HepG2 (cell line): ENCODE results near the gene RITA1. TPM values are rescaled to one million over a fixed set of nuclear protein-coding genes. Genes with fewer than 3 reads are reported as not detected.

ENCODE experiments used
- ATAC-seq: fragments of 200-7000 bp; cut with Tn5 transposase; 3 replicates; pipeline ENCODE4 v1.9.1; 2020; ENCODE audit warnings: mild to moderate bottlenecking, moderate library complexity
- BruUV-seq: library from RNA; stranded (reverse); fragments of 400-500 nt; replicated peaks from 2 replicates; lab custom pipeline; 2021; lab: Mats Ljungman, UMichigan
- CTCF ChIA-PET: fragments of 300-600 bp; formaldehyde crosslinking; extraction: SDS; loops from one replicate; lab custom pipeline; 2021; ENCODE audit warnings: low total read pairs, inconsistent platforms, low intra/inter-chr PET ratio; lab: Yijun Ruan, JAX
- POLR2A ChIA-PET: fragments of 350-600 bp; sonication (Branson Sonifier 250); formaldehyde crosslinking; loops from one replicate; lab custom pipeline; 2020; ENCODE audit warnings: antibody characterized with exemption, inconsistent platforms; lab: Yijun Ruan, JAX
- DNase-seq: peaks from one replicate; pipeline ENCODE4 v3.0.0-alpha.2; 2015; ENCODE audit warnings: low spot score
- FAIRE-seq: peaks from 3 replicates; lab custom pipeline; 2011; peaks lifted over from hg19 to GRCh38; lab: Jason Lieb, UNC
- H2AFZ ChIP-seq: one replicate; pipeline ENCODE4 v1.6.1; 2011; ENCODE audit warnings: low read length, inconsistent platforms
- H3K27ac ChIP-seq: fragments of 300-600 bp; 3 replicates; pipeline ENCODE4 v1.8.0; 2011; ENCODE audit warnings: mixed run types, mild to moderate bottlenecking, mixed read lengths, low read length, inconsistent platforms; ENCODE audit not compliant: insufficient read depth; ENCODE audit errors: extremely low read length
- H3K27me3 ChIP-seq, 2 experiments: fragments of 200-600 bp in 1 of 2; 2 replicates in 1 of 2; 3 replicates in 1 of 2; pipeline versions ENCODE4 v1.6.0 to v1.8.0; 2011; ENCODE audit warnings: low read length in 2 of 2, mild to moderate bottlenecking in 2 of 2, moderate library complexity in 2 of 2, inconsistent platforms in 1 of 2; ENCODE audit not compliant: insufficient read depth in 2 of 2, control insufficient read depth in 1 of 2
- H3K36me3 ChIP-seq, 2 experiments: fragments of 200-600 bp in 1 of 2; replicated peaks in 1 of 2; 2 replicates in 1 of 2; 3 replicates in 1 of 2; pipeline versions ENCODE4 v1.5.1 to v1.8.0; 2011; ENCODE audit warnings: low read length in 2 of 2, inconsistent platforms in 1 of 2; ENCODE audit not compliant: insufficient read depth in 2 of 2, control insufficient read depth in 1 of 2
- H3K4me1 ChIP-seq: 2 replicates; pipeline ENCODE4 v1.5.1; 2012; ENCODE audit warnings: low read length, inconsistent platforms; ENCODE audit not compliant: insufficient read depth
- H3K4me2 ChIP-seq: 2 replicates; pipeline ENCODE4 v1.6.0; 2011; ENCODE audit warnings: low read depth, low read length, inconsistent platforms
- H3K4me3 ChIP-seq, 3 experiments: fragments of 200-600 bp in 1 of 3; sonication (generic), shearing (Covaris generic) in 1 of 3; replicated peaks in 1 of 3; 2 replicates each; pipeline ENCODE4 v1.5.1; 2011 to 2016; ENCODE audit warnings: low read length in 3 of 3, inconsistent platforms in 2 of 3, low read depth in 2 of 3, mild to moderate bottlenecking in 2 of 3, control low read depth in 1 of 3, mixed read lengths in 1 of 3; ENCODE audit not compliant: insufficient read depth in 1 of 3
- H3K79me2 ChIP-seq: one replicate; pipeline ENCODE4 v1.6.1; 2011; ENCODE audit warnings: low read length, inconsistent platforms; ENCODE audit not compliant: insufficient read depth
- H3K9ac ChIP-seq: 2 replicates; pipeline ENCODE4 v1.6.0; 2011; ENCODE audit warnings: mild to moderate bottlenecking, low read depth, low read length, inconsistent platforms; ENCODE audit not compliant: insufficient read depth
- H3K9me3 ChIP-seq: 2 replicates; pipeline ENCODE4 v1.5.1; 2012; ENCODE audit warnings: mild to moderate bottlenecking, low read length
- H4K20me1 ChIP-seq: 2 replicates; pipeline ENCODE4 v1.6.0; 2011; ENCODE audit warnings: inconsistent platforms, mild to moderate bottlenecking, low read length, moderate library complexity; ENCODE audit not compliant: insufficient read depth
- AGO2 ChIP-seq: fragments of 200-400 bp; formaldehyde crosslinking; optimal IDR thresholded peaks from 2 replicates; pipeline ENCODE3; 2017; ENCODE audit warnings: mild to moderate bottlenecking, low read depth, low read length, moderate library complexity
- HNRNPH1 ChIP-seq: fragments of 200-400 bp; formaldehyde crosslinking; optimal IDR thresholded peaks from 2 replicates; pipeline ENCODE3; 2017; ENCODE audit warnings: mild to moderate bottlenecking, low read depth, low read length
- PAWR ChIP-seq: sonication (generic); formaldehyde crosslinking; IDR thresholded peaks from 2 replicates; pipeline ENCODE4 v1.4.0; 2020; ENCODE audit warnings: missing genetic modification reagents, mild to moderate bottlenecking, borderline replicate concordance
- ZNF10 ChIP-seq: sonication (generic); formaldehyde crosslinking; IDR thresholded peaks from 2 replicates; pipeline ENCODE4 v1.4.0; 2020; ENCODE audit warnings: mild to moderate bottlenecking, low read depth, missing genetic modification reagents, borderline replicate concordance
- ZNF766 ChIP-seq: sonication (generic); formaldehyde crosslinking; IDR thresholded peaks from 2 replicates; pipeline ENCODE4 v1.5.0; 2020; ENCODE audit warnings: missing genetic modification reagents, borderline replicate concordance
- ZNF768 ChIP-seq: sonication (generic); formaldehyde crosslinking; IDR thresholded peaks from 2 replicates; pipeline ENCODE4 v1.4.0; 2020; ENCODE audit warnings: missing genetic modification reagents
- WGBS: methylation state at CpG from one replicate; pipeline ENCODE4 v1.1.6; 2017; ENCODE audit warnings: low lambda C conversion rate; 5-methylcytosine and 5-hydroxymethylcytosine counted together
- in situ Hi-C: cut with HindIII; loops from 2 replicates; pipeline ENCODE4 v1.10.0; 2017; ENCODE audit warnings: low pct_unique_long_range_greater_than_20kb; ENCODE audit not compliant: extremely low pct_ligation_motif_present
- intact Hi-C: fragments of 100-400 bp; cut with micrococcal nuclease; formaldehyde crosslinking; loops from one replicate; pipeline ENCODE4 v1.10.0; 2022; ENCODE audit not compliant: unreplicated experiment
- polyA plus RNA-seq, 8 experiments: library from polyadenylated mRNA; depleted of rRNA in 3 of 8; stranded (reverse) in 7 of 8; unstranded in 1 of 8; fragments of >200 nt; fragmentation: Illumina TruSeq in 4 of 8; extraction: Trizol in 4 of 8; gene quantifications; 2 replicates each; pipeline versions ENCODE4 v1.2.1 to v1.2.3, GENCODE V29; 2011 to 2016; ENCODE audit warnings: low read depth in 4 of 8, missing spikeins in 1 of 8, mixed read lengths in 1 of 8; ENCODE audit not compliant: insufficient read depth in 1 of 8
- total RNA-seq, 5 experiments: library from RNA; depleted of rRNA; stranded (reverse); fragments of >200 nt; fragmentation: Illumina TruSeq; extraction: Trizol; gene quantifications; 2 replicates each; pipeline ENCODE4 v1.2.3, GENCODE V29; 2016; ENCODE audit warnings: low read depth in 1 of 5
- TF ChIP-seq, protein P1 (sequence below): sonication (generic); IDR thresholded peaks from 2 replicates; pipeline ENCODE4 v1.6.1; 2016; ENCODE audit warnings: low read depth, borderline replicate concordance

The RITA1 gene
- total and polyA plus RNA-seq, 2 of the 13 experiments (the other 11 are each of a cell fraction or from before 2014, with no cell fraction given) = 12.4 to 28.9 TPM

DNA sequence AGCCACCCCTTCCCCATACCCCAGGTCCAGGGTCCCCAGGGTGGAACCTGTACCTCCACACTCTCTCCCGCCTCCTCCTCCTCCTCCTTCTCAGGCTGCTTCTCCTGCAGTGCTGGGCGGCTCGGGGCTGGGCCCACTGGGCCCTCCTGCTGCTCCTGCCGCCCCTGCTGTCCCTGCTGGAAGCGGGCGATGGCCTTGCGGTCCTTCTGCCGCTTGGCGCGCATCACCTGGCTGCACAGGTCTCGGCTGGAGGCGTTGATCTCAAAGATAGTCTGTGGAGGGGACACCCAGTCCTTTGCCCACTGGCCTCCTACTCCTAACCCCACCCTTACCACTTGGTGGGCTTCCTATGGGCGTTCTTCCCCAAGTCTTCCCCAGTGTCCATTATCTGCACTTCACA, 21.5 kb upstream of the RITA1 start (continued):
- TF ChIP-seq ZNF10 = no peak
- TF ChIP-seq, protein P1, sequence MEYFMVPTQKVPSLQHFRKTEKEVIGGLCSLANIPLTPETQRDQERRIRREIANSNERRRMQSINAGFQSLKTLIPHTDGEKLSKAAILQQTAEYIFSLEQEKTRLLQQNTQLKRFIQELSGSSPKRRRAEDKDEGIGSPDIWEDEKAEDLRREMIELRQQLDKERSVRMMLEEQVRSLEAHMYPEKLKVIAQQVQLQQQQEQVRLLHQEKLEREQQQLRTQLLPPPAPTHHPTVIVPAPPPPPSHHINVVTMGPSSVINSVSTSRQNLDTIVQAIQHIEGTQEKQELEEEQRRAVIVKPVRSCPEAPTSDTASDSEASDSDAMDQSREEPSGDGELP = no peak
- TF ChIP-seq HNRNPH1 = no peak
- TF ChIP-seq PAWR = no peak
- TF ChIP-seq, all 625 proteins: peak for 0

DNA sequence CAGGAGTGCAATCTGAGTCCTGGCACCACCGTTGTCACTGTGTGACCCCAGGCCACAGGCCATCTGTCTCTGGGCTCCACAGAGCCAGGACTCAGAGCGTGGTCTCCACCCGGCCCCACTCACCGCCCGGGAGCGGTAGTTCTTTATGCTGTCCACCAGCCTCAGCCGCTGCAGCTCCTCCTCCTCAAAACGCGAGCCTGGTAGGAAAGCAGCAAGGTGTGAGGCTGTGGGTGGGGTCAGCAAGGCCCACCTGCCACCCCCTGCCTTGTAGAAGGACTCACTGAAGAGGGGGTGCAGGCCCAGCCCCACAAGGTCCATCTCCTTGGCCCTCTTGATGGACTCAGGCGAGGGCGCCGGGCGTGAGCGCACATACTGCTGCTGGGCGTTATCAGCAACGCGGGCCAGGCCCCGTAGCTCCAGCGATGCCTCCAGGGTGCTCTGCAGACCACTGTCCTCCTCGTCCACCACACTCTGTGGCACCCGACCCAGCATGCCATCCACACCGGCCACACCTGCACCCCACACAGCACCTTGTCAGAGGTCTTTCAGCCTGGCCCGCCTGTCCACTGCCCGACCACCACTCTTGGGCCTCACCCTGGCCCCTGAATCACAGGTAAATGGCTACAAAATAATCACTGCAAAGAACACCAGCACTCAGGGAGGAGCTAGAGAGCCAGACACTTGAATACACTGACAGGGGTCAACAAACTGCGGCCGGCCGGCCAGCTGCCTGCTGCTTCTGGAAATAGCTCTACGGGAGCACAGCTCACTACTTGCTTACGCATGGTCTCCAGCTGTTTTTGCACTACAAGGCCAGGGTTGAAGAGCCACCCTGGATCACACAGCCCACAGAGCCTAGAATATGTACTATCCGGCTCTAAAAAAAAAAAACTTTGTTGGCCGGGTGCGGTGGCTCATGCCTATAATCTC, 19.7 kb upstream of the RITA1 start:
- Histone ChIP-seq H3K27ac (no peak overlapping the region), H3K4me2 (no peak overlapping the region), H3K9ac (no peak overlapping the region), H3K4me3 (no peak overlapping the region), H3K27me3 (no peaks in the 10 kb centered on the region), H2AFZ (no peak overlapping the region), H3K9me3 (no peaks in the 10 kb centered on the region), H4K20me1 (no peaks in the 10 kb centered on the region), H3K4me1 (no peaks in the 10 kb centered on the region), H3K36me3 (peaks cover 36 to 78% of the 10 kb centered on the region in 2 experiments; a peak in 4 of 5 replicates), H3K79me2 (no peaks in the 10 kb centered on the region)
- FAIRE-seq (no peak), ATAC-seq (no peak), DNase-seq (no peak)
- ChIA-PET POLR2A (no interaction called here), CTCF (no interaction called here)
- in situ Hi-C loops (no loop called here), intact Hi-C loops (no loop called here)
- peak; percentile 28 for TF ChIP-seq AGO2
- TF ChIP-seq ZNF768 = 0 out of 2 replicates have a peak, but pooled peaks have one; percentile 35
- TF ChIP-seq ZNF766 (CRISPR knock-in tag) = no peak
- BruUV-seq = no TSS peak
- 99% methylated on average over 22 of the region's 32 CpGs for WGBS
